Epithelial cell of proximal tubule (primary cell): ENCODE measurements around the gene EPHA6. TPM values are rescaled to one million over a fixed set of nuclear protein-coding genes. Genes with fewer than 3 reads are reported as not detected.
"Not testable (repeated sequence)": the region's sequence is repeated elsewhere in the genome, so short reads cannot be mapped to it uniquely, and the experiment has no call there.

Experiments used
- DNase-seq: peaks from one replicate; pipeline ENCODE4 v3.0.0-alpha.2; 2011; ENCODE audit warnings: low read depth
- H3K4me3 ChIP-seq: 2 replicates; pipeline ENCODE4 v1.5.1; 2011; ENCODE audit warnings: low read depth, mild to moderate bottlenecking, low read length
- CTCF ChIP-seq: conservative IDR thresholded peaks from 2 replicates; pipeline ENCODE4 v1.5.1; 2012; ENCODE audit warnings: low read depth, mild to moderate bottlenecking, low read length
- total RNA-seq: library from RNA; depleted of rRNA; stranded (reverse); fragments of >200 nt; gene quantifications from 2 replicates; pipeline ENCODE4 v1.2.3, GENCODE V29; 2015

Gene EPHA6
- total RNA-seq, 1 donor from 2014 or later = 0.46 TPM

- H3K4me3 ChIP-seq = no peak overlapping the region
- no peak for TF ChIP-seq CTCF
- DNase-seq = no peak
Observed at GRCh38 chr3:97438131-97438530, 623.7 kb downstream of the EPHA6 start.

GRCh38 chr3:97439373-97439772 lies 625.0 kb downstream of the EPHA6 start:
- no peak for TF ChIP-seq CTCF
- no peak overlapping the region for H3K4me3 ChIP-seq
- no peak for DNase-seq

- no peak overlapping the region for H3K4me3 ChIP-seq
- TF ChIP-seq CTCF = no peak
- no peak for DNase-seq
Observed at GRCh38 chr3:97464035-97464434, 649.6 kb downstream of the EPHA6 start.

GRCh38 chr3:97470481-97470880 lies 656.1 kb downstream of the EPHA6 start:
- DNase-seq = no peak
- TF ChIP-seq CTCF = no peak
- no peak overlapping the region for H3K4me3 ChIP-seq

GRCh38 chr3:97479740-97480139 lies 665.3 kb downstream of the EPHA6 start:
- no peak for TF ChIP-seq CTCF
- no peak overlapping the region for H3K4me3 ChIP-seq
- DNase-seq = no peak

- H3K4me3 ChIP-seq, DNase-seq: not testable (repeated sequence)
Observed at GRCh38 chr3:97480696-97481289, 666.4 kb downstream of the EPHA6 start.

GRCh38 chr3:97481416-97481815 lies 667.0 kb downstream of the EPHA6 start:
- no peak for DNase-seq
- TF ChIP-seq CTCF = no peak
- H3K4me3 ChIP-seq = no peak overlapping the region
